Fibroblast of the conjunctiva (primary cell): ENCODE results near the gene CES1.
"Not testable (repeated sequence)": the region's sequence is repeated elsewhere in the genome, so short reads cannot be mapped to it uniquely, and the experiment has no call there.

Source experiments
- DNase-seq: peaks from one replicate; pipeline ENCODE4 v3.0.0-alpha.2; 2010; ENCODE audit warnings: low read depth

The CES1 gene

DNA sequence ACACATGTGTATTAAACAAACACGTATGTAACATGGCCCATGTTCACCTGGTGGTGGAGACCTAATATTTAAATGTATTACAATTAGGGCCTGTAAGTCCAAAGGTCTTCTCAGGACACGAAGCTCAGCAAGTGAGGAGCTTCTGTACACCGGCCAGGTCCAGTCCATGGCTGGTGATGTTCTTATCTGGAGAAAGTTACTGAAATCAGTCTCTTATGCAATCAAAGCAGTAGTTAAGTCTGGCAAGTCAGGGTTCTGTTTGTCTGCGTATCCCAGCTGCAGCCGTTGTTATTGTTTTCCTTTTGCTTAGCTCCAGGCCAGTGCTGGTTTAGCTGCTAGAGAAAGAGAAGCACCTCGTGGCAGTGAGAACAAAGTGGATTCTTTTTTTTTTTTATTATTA lies 41.4 kb downstream of the CES1 start:
- DNase-seq = not testable (repeated sequence)

DNA sequence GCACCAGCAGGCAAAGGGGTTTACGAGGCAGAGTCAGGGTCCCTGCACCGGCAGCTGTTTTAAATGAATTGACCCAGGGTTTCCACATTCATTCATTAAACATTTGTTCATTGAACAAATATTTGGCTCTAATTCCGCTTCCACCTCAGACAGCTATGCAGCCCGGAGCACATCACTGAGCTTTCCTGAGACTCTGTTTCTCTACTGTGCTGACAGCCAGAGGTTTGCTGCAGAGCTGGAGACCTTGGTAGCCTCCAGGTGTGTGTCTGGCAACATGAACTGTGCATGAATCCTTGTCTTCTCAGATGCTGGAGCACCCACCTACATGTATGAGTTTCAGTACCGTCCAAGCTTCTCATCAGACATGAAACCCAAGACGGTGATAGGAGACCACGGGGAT lies 42.7 kb downstream of the CES1 start:
- not testable (repeated sequence) for DNase-seq

DNA sequence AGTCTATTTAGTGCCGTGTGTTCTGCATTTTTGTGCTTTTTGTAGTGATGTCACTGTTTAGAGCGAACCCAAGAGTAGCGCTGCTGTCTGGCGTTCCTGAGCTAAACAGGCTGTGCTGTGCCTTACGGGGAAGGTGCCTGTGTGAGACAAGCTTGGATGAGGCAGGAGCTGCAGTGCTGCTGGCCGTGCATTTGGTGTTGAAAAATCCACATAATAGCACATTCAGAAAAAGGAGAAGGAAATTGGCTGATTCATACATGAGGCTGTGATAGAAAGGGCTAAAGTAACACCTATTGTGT lies 50.2 kb downstream of the CES1 start:
- DNase-seq = not testable (repeated sequence)

DNA sequence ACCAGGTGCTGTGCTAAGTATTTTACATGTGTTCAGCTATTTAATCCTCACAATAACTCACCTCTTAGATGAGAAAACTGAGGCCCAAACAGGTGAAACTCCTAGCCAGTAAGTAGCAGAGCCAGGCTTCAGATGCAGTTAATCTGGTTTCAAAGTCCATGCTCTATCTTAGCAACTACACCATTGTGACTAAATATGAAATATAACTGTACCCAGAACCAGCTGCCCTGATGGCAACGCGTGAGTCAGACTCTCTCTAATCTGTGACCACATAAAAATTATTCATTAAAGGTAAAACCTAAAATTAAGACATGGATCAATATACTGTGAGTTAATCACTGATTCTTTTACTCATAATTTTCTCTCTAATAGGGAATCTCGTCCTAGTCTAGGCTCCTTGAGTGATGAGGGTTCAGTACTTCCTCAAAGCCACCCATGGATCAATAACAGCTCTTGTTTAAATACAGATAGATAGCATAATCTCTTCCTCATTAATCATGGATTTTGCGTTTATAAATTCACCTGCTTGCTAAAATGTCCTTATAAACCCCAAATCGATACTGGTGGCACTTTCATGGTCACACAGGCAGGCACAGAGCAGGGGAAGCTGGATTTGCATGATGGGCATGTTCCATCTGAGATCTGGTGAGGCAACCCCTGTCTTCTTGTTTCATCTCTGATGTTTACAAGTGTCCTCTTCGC lies 50.7 kb downstream of the CES1 start:
- DNase-seq = not testable (repeated sequence)

DNA sequence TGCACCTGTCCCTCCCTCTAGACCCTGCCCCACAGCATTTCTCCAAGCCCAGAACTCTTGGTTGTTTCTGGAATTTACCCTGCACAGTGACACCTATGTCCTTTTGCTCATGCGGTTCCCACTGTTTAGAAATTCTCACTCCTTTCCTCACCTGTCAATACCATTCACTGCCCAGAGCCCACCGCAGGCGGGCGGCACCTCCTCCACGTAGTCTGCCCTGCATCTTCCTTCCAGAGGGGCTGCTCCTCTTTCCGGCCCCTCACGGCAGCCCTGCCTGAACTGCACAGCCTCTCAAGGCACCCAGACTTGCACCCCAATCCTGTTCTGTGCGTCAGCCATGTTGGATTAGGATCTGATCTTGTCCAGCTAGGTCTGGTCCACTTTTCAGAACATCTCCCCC lies 51.4 kb downstream of the CES1 start:
- not testable (repeated sequence) for DNase-seq

DNA sequence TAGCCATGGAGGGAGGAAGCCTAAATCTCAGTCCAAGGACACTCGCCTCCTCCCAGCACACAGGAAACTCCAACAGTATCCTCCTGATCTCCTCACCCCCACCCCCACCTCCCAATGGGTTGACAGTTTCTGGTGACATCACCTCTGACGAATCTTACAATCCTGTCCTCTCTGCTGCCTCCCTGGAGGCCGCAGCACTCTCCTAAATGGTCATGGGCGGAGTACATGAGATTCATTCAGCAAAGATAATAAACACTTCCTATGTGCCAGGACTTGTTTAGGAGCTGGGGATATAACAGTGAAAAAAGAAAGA lies 52.8 kb downstream of the CES1 start:
- not testable (repeated sequence) for DNase-seq

DNA sequence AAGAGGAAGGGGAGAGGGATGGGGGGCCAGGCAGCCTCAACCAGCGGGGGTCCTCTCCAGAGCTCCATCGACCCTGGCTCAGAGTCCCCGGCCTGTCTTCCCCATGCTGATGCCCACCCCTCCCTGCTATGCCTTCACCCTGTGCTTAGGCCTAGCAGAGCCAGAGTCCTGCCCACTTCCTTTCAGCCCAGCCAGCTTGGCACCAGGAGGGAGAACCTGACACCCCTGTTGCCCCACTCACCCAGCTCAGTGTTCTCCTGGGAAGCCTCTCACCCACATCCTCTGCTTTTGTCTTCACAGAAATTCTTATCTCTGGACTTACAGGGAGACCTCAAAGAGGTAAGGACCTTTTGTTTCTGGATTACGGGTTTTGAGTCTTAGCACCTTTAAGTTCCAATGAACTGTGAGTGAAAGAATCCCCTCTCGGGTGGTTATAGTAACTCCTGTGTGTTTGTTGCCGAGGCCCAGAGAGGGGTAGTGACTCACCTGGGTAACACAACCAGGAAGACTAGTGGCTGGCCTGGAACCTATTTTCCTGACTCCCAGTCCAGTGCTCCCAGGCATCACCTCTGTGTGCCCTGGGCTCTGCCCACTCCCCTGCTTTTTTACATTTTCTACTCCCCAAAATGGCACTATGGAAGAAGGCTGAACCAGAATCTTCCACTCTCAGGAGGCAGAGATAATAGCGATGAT lies 53.3 kb downstream of the CES1 start:
- DNase-seq = no peak

DNA sequence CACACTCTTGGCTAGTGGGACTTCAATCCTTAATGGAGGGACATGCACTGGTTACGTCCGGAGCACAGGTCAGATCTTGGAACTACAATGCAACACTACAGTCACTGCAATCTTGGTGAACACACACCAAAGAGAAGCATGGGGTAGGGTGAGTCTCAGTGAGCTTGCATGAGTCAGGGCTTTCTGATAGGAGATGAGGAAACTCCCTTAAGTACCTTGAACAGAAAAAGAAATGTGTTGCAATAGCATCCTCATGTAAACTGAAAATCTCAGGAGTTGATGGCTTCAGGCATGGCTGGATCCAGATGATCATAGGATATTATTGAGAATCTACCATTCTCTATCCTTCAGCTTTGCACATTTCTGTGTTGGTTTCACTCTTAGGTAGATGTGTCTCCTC lies 54.1 kb downstream of the CES1 start:
- no peak for DNase-seq

DNA sequence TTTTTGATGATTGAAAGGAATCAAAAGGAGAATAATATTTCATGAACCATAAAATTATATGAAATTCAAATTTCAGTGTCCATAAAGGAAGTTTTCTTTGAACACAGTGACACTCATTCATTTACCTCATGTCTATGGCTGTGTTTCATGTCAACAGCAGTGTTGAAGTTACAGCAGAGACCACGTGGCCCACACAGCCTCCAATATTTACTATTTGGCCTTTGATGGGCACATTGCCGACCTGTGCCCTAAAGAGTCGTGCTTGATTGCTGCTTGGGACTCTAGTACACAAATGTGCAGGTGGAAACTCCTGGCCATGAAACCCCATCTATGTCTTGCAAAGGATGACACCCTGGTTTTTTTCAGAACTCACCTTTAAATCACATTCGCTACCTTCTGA lies 57.0 kb downstream of the CES1 start:
- no peak for DNase-seq

DNA sequence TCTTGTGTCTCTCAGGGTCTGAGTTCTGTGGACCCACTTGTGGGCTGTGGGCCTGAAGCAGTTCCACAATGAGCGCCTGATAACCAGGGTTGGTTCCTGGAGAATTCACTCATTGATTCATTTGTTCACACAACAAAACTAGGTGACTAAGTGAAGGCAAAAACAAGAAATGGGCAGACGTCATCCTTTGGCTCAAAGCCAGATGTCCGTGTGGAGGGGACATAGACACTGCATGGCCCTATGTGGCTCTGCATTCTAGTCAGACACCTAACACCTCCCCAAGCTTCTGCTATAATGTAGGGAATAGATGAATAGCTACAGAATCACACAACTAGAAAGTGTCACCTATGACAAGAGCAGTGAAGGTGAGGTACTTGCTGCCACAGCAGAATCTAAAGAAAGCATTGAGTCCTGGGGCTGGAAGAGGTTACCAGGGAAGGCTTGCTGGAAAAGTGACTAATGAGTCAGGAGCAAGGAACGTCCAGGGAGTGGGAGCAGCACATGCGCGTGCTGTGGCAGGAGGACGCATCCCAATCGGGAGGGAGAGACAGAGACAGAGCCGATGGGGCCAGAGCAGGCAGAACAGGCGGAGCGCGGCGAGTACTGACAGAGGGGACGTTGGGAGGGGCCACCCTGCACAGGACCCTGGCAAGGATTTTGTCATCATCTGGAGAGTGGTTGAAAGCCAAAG lies 58.9 kb downstream of the CES1 start:
- no peak for DNase-seq

DNA sequence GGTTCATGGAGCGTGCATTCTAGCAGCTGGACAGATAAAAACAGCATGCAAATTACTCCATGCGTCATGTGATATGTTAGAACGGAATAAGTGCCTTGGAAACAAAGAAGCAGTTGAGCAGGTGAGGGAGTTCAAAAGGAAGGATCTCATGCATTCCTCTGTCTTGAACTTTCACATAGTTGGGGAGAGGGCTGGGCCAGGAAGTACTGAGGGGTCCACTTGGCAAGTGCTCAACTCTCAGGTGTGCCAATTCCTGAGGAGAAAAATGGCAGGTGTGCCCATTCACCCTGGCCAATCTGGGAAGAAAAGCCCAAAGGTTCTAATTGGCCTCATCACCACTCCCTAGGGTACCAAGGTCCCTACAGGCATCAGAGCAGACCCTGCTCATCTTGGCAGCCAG lies 67.7 kb downstream of the CES1 start:
- no peak for DNase-seq

DNA sequence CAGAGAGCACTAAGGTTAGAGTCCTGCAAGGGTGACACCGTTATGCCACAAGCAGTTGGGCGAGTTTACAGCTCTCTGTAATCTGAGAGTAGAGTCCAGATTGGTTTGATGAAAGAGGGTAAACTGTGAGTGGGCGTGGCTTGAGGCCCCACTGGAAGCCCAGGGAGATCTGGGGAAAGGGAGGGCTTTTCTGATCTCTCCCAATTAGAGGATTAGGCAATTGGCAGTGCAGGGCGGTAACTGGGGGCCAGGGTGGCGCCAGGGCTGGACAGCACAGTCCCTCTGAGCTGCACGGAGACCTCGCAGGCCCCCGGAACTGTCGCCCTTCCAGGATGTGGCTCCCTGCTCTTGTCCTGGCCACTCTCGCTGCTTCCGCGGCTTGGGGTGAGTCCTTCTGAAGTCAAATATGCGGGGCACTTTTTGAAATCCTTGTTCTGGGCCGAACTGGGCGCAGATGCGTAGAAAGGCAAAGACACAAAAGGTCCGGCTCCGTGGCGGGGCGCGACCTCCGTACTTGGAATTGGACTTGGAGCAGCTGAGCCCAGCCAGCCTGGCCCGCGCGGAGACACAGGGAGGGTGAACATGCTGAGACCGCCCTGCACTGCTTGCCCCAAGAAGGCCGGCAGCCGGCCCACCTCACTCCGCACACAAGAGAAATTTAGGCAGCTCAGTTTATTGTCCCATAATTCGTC lies 72.4 kb downstream of the CES1 start:
- no peak for DNase-seq

DNA sequence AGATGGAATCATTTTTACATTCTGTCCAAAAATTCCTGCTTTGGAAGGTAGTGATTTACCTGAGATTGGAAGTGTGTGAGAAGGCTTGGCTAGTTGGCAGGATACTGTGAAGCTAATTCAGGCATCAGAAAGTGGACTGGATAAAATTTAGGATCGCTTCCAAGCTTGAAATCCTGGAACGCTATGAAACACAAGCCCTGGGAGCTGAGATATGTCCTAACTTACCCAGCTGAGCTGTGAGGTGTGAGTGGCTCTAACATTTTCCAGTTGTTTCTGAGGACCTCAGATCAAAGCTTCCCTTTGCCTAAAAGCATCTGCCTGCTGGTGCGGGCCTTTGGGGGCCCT lies 73.0 kb downstream of the CES1 start:
- not testable (repeated sequence) for DNase-seq

DNA sequence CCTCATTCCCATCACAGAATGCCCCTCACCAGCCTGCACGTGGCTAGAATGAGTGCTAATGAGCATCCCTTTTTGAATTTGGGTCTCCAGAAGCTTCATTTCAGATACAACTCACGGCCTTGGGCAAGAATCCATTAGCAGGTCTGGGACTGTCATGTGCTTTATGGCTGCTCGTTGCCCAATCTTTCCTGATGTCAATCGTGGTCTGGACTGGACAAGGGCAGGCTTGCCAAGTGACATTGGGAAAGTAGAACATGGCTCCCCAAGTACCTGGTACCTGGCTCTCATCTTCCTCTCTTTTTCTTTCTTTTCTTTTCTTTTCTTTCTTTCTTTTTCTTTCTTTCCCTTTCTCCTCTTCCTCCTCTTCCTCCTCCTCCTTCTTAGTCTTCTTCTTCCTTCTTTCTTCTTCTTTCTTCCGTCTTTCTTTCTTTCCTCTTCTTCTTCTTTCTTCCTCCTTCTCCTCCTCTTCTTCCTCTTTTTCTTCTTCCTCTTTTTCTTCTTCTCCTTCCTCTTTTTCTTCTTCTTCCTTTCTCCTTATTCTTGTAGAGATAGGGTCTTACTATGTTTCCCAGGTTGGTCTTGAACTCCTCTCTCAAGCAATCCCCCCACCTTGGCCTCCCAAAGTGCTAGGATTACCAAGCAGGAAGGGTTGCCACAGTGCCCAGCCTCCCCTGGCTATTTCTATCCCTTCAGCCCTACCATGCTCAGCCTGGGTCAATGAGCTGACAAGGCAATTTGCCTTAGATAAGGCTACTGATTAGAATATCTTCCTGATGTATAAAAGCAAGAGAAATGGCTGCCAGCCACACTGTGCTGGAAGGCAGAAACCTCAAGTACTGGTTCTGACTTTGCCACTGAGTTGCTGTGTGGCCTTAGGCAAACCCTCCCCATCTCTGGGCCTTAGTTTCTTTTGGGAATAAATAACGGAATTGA lies 75.0 kb downstream of the CES1 start:
- not testable (repeated sequence) for DNase-seq

DNA sequence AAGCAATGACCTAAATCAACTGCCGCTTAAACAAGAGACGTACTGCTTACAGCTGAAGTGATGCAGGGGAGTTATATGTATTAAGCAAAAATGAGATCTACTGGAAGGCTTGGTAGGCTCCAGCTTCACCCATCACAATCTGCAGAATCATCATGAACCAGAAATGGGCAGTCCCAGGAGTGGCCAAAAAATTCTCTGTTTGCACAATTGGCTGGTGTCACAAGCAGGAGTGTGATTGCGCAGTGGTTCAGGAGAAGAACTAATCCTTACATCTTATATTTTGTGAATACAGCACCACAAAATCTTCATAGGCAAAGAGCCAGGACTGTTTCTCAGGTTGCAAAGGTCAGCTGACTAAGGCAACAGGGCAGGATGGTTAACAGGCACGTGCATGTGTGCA lies 75.9 kb downstream of the CES1 start:
- DNase-seq = no peak

DNA sequence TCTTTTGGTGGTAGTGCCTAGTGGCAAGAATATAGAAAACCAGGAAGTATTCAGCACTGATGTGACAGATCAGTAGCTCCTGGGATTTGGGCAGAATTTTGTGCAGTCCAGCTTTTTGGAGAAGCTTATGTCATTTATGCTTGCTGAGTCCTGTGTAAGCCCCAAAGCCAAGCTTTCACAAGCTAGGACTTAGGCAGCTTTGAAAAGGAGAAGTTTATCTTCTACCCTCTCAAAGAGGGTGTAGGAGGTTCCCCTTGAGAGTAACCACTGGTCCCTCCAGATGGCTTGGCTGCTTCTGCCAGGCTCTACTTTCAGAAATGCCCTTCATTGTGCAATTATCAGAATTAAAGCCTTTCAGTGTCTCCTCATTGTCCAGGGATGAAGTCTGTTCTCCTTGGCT lies 78.8 kb downstream of the CES1 start:
- DNase-seq = no peak

DNA sequence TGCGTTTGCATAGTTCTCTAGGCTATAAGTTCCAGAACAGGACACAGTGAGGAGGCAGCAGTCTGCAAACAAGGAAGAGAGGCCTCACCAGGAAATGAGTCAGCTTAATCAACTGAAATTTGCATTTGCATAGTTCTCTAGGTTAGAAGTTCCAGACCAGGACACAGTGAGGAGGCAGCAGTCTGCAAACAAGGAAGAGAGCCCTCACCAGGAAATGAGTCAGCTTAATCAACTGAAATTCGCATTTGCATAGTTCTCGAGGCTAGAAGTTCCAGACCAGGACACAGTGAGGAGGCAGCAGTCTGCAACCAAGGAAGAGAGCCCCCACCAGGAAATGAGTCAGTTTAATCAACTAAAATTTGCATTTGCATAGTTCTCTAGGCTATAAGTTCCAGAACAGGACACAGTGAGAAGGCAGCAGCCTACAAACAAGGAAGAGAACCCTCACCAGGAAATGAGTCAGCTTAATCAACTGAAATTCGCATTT lies 79.7 kb downstream of the CES1 start:
- not testable (repeated sequence) for DNase-seq
